B cell (primary cell): ENCODE data around the gene PI4KB.

Experiments used
- EZH2 ChIP-seq: IDR thresholded peaks from 2 replicates; pipeline ENCODE4 v1.6.1; 2012; ENCODE audit warnings: borderline replicate concordance, low read depth, mild to moderate bottlenecking, moderate library complexity, low read length; ENCODE audit not compliant: insufficient read depth, poor library complexity, severe bottlenecking
- TF ChIP-seq, protein P1 (sequence below): fragments of 200-600 bp; IDR thresholded peaks from one replicate; pipeline ENCODE4 v1.8.0; 2022; ENCODE audit warnings: antibody characterized with exemption, mild to moderate bottlenecking

DNA sequence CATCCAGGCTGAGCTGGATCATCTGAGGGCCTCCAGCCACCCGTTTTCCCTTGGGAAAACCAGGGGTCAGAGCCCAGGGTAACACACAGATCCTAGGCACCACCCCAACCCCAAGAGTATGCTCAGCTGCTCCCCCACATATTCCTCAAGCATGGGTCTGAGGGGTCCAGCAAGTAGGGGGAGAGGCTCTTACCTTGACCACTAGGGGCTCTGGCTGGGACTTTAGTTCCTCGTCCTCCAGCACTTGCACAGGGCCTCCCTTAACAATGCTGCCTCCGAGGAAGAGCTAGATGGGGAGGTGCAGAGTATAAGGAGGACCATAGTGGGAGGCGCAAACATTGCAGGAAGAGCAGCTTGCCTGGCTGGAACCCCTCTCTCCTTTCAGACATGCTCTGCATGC, 37.8 kb upstream of the PI4KB start:
- TF ChIP-seq, protein P1, sequence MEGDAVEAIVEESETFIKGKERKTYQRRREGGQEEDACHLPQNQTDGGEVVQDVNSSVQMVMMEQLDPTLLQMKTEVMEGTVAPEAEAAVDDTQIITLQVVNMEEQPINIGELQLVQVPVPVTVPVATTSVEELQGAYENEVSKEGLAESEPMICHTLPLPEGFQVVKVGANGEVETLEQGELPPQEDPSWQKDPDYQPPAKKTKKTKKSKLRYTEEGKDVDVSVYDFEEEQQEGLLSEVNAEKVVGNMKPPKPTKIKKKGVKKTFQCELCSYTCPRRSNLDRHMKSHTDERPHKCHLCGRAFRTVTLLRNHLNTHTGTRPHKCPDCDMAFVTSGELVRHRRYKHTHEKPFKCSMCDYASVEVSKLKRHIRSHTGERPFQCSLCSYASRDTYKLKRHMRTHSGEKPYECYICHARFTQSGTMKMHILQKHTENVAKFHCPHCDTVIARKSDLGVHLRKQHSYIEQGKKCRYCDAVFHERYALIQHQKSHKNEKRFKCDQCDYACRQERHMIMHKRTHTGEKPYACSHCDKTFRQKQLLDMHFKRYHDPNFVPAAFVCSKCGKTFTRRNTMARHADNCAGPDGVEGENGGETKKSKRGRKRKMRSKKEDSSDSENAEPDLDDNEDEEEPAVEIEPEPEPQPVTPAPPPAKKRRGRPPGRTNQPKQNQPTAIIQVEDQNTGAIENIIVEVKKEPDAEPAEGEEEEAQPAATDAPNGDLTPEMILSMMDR = no peak
- no peak for TF ChIP-seq EZH2
